Measurements from ENCODE around the gene LPAR5. TPM values are rescaled to one million over a fixed set of nuclear protein-coding genes. Genes with fewer than 3 reads are reported as not detected.

LPAR5 gene
- 1 to 10 TPM; 2.8 to 3.0 TPM for total RNA-seq
- polyA plus RNA-seq (2013, experiment 1 of 2), result 4.5 TPM
- polyA plus RNA-seq (2013, experiment 2 of 2), result 4.8 TPM
- 0.50 to 11.3 (median 3.8) reads per million in 172 experiments for total RNA-seq

- no peaks in the 10 kb centered on the region for H3K9me3 Mint-ChIP-seq
- no peak for TF ChIP-seq CTCF (IDR thresholded peaks at IDR 0.05)
- Histone ChIP-seq H3K36me3 (ENCODE audit: insufficient read depth, low read length) (no peaks in the 10 kb centered on the region), H3K9me3 (ENCODE audit: control insufficient read depth in 1 of 2, insufficient read depth in 1 of 2, low read length in 2 of 2) (no peaks in the 10 kb centered on the region), H3K27ac (ENCODE audit: low read depth in 1 of 2, low read length in 2 of 2) (peak within 1 kb of the TSS in 1 of 2 donors; percentile 35), H3K4me3 (ENCODE audit: low read length) (peak within 1 kb of the TSS; percentile 34), H3K4me1 (ENCODE audit: insufficient read depth, low read length) (peaks cover 60% of the 10 kb centered on the region), H3K27me3 (ENCODE audit: control insufficient read depth in 1 of 2, insufficient read depth in 2 of 2, low read length in 2 of 2) (no peaks in the 10 kb centered on the region)
- H3K27me3 Mint-ChIP-seq, result no peaks in the 10 kb centered on the region
- intact Hi-C loops (cut with DNase I, micrococcal nuclease), result no loop called here
- DNase-seq, result peak in 5 of 14 experiments; percentile 24 to 70 (median 34)
- ChIA-PET CTCF (no interaction called here), POLR2A (interaction anchor here (0.9 to 1.9 kb wide), 5 partner anchors 11 to 88 kb away, joined by 3 to 12 read pairs (median 5); partner anchors contain the start of genes ACRBP, COPS7A and ZNF384)
- H3K4me1 Mint-ChIP-seq (ENCODE audit: low read depth), result peaks cover 47% of the 10 kb centered on the region
- ATAC-seq (ENCODE audit: poor library complexity), result peak; percentile 25
- peak within 1 kb of the TSS; percentile 71 for H3K4me3 Mint-ChIP-seq
- peak within 1 kb of the TSS; percentile 76 for H3K27ac Mint-ChIP-seq
- no peaks in the 10 kb centered on the region for H3K36me3 Mint-ChIP-seq (ENCODE audit: low read depth)
These were observed at the start of gene LPAR5 for GRCh38 chr12:6635856-6636531. TSS of gene LPAR5 (minus strand) at chr12:6635959. CDS start at chr12:6621248, 14,711 bp downstream.

GRCh38 chr12:6684609-6685008 lies 48.9 kb upstream of the LPAR5 start:
- ATAC-seq (ENCODE audit: poor library complexity) (no peak), DNase-seq (peak in 6 of 14 experiments; percentile 13 to 74 (median 58))
- H3K4me3 Mint-ChIP-seq, result peak overlapping the region; percentile 22
- TF ChIP-seq CTCF (IDR thresholded peaks at IDR 0.05), result peak; percentile 60
- Histone ChIP-seq H3K9me3 (ENCODE audit: control insufficient read depth in 1 of 2, insufficient read depth in 1 of 2, low read length in 2 of 2) (no peaks in the 10 kb centered on the region), H3K4me1 (ENCODE audit: insufficient read depth, low read length) (peaks cover 38% of the 10 kb centered on the region), H3K36me3 (ENCODE audit: insufficient read depth, low read length) (peaks cover 41% of the 10 kb centered on the region), H3K27me3 (ENCODE audit: control insufficient read depth in 1 of 2, insufficient read depth in 2 of 2, low read length in 2 of 2) (no peaks in the 10 kb centered on the region), H3K27ac (ENCODE audit: low read depth in 1 of 2, low read length in 2 of 2) (peak overlapping the region in 1 of 2 donors; percentile 32), H3K4me3 (ENCODE audit: low read length) (no peak overlapping the region)
- H3K9me3 Mint-ChIP-seq, result no peaks in the 10 kb centered on the region
- intact Hi-C loops (cut with DNase I, micrococcal nuclease), result loop anchor here (2.0 to 5.0 kb wide), 2 partner anchors 66 to 117 kb away; partner anchors contain the start of gene NOP2 (in 2 of the 2)
- POLR2A ChIA-PET, result interaction anchor here (1.0 kb wide), 1 partner anchor 21 kb away, joined by 3 read pairs; no protein-coding TSS in a partner anchor
- H3K27me3 Mint-ChIP-seq, result no peaks in the 10 kb centered on the region
- H3K4me1 Mint-ChIP-seq (ENCODE audit: low read depth), result peaks cover 60% of the 10 kb centered on the region
- CTCF ChIA-PET, result interaction anchor here (0.5 to 1.5 kb wide), 13 partner anchors 21 to 167 kb away, joined by 3 to 7 read pairs (median 3); partner anchors contain the start of genes CDCA3, COPS7A, MLF2 and USP5
- peaks cover 66% of the 10 kb centered on the region for H3K36me3 Mint-ChIP-seq (ENCODE audit: low read depth)
- H3K27ac Mint-ChIP-seq, result peak overlapping the region; percentile 50

GRCh38 chr12:6676962-6677361 lies 41.2 kb upstream of the LPAR5 start:
- ATAC-seq (ENCODE audit: poor library complexity) (no peak), DNase-seq (no peak)
- no peaks in the 10 kb centered on the region for H3K9me3 ChIP-seq (ENCODE audit: control insufficient read depth in 1 of 2, insufficient read depth in 1 of 2, low read length in 2 of 2)
- H3K4me1 ChIP-seq (ENCODE audit: insufficient read depth, low read length), result no peaks in the 10 kb centered on the region
- H3K36me3 ChIP-seq (ENCODE audit: insufficient read depth, low read length), result peaks cover 98% of the 10 kb centered on the region
- Mint-ChIP-seq H3K36me3 (ENCODE audit: low read depth) (peaks cover 93% of the 10 kb centered on the region), H3K9me3 (no peaks in the 10 kb centered on the region), H3K4me3 (no peak overlapping the region), H3K27ac (no peak overlapping the region), H3K27me3 (no peaks in the 10 kb centered on the region), H3K4me1 (ENCODE audit: low read depth) (peaks cover 3% of the 10 kb centered on the region)
- H3K27me3 ChIP-seq (ENCODE audit: control insufficient read depth in 1 of 2, insufficient read depth in 2 of 2, low read length in 2 of 2), result no peaks in the 10 kb centered on the region
- intact Hi-C loops (cut with DNase I, micrococcal nuclease), result no loop called here
- POLR2A ChIA-PET, result interaction anchor here (1.6 kb wide), 1 partner anchor 12 kb away, joined by 4 read pairs; the partner anchor contains the start of gene ZNF384
- CTCF ChIA-PET, result no interaction called here
- H3K4me3 ChIP-seq (ENCODE audit: low read length), result no peak overlapping the region
- no peak for TF ChIP-seq CTCF (IDR thresholded peaks at IDR 0.05)
- H3K27ac ChIP-seq (ENCODE audit: low read depth in 1 of 2, low read length in 2 of 2), result no peak overlapping the region

Measured in CD4-positive, alpha-beta T cell (primary cell).